SK-N-DZ (cell line): ENCODE data around the gene LAMTOR2.

Experiments
- DNase-seq: peaks from one replicate; pipeline ENCODE4 v3.0.0-alpha.2; 2015; ENCODE audit warnings: low spot score

The LAMTOR2 gene

GRCh38 chr1:156097499-156098178 is 43.1 kb downstream of the LAMTOR2 start:
- DNase-seq = no peak

GRCh38 chr1:156098784-156099183 is 44.2 kb downstream of the LAMTOR2 start:
- no peak for DNase-seq

DNA sequence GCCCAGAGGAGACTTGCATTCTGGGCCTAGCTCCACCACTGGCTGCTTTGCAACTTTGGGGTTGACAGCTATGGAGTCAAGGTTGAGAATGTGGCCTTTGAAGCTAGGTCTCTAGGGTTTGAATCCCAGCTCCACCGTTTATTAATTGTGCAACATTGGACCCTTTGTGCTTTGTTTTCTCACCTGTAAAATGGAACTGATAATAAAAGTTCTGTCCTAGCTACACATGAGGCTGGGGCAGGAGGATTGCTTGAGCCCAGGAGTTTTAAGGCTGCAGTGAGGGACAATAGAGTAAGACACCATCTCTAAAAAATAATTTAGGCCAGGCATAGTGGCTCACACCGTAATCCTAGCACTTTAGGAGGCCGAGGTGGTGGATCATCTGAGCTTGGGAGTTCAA is 44.7 kb downstream of the LAMTOR2 start:
- DNase-seq = no peak

DNA sequence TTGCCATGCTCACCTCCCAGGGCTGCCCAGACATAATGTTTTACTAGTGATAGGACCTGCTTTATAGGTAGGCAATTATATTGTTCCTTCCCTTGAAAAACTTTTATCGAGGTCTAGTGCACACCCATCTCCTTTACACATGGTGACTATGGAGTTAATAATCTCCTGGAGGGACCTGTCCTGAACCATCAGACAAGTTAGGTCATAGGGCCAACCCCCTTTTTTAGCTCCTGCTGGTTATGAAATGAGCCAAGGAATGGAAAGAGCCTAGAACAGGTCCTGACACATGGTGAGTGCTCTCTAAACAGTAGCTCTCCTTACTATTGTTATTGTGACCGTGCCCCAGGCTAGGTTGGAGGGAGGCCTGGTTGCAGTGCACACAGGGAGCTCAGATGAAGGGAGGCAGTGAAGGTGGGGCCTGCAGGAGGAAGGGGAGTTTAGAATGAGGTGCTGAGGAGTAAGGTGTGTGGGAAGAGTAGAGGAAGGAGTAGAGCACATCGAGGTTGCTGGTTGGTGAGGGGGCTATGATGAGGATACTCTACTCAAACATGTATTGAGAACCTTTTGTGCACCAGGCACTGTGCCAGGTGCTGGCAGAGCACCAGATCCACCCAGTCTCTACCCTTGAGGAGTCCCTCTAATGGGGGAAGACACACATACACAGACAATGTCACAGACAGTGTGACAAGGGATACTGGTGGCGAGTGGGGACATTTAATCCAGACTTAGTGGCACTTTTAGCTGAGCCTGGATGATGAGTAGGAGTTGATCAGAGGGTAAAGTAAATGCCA is 45.8 kb downstream of the LAMTOR2 start:
- DNase-seq = no peak

DNA sequence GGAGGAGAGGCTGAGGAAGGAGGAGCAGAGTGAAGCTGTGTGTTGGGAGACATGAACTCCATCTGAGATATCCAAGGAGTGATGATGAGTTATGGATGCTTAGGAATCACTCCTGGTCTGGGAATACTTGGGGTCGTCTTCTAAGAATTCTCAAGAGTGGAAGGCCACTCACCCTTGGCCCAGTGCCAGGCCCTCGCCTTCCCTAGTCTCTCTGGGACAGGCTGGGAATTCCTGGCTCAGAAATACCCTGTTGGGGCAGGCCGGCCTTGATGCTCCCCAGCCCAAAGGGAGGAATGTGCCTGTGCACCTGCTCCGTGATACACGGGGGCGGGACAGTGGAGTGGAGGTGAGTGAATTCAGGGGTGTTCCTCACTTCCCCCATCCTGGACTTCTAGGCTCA is 47.3 kb downstream of the LAMTOR2 start:
- no peak for DNase-seq

DNA sequence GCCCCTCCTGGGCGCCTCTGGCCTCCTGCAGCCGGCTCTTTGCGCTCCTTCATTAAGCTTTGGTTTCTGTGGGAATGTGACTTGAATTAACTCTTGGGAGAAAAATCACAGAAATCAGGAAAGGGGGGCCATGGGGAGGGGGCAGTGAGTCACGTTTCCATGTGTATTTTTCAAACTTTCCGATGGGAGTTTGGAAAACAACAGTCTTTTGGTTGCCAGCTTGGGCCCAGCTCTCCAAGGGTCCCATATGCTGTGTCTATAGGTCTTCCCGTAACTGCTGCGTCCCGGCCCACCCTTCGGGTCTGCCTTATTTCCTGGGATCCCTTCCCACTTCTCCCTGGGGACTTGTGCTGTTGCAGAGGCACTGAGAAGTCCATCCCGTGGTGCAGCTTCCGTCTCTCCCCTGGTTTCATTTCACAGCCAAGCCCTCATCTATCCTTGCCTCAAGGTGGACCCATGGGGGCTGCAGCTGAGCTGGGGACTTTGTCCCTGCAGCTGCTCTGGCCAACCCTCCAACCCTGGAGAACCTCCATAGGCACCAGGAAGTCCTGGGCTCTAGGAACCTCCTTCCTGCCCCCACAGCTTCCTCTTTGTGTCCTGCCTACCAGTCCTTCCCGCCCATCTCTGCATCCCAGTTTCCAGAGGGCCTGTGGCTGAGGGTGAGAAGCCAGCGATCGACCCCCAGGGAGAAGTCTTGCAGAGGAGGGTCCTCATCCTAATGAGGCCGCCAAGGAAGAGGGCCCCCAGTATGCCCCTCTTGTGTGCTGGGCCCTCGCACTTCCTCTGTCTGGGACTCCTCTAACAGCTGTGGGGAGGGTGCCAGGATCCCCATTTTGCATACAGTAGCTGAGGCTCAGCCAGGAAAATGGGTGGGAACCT is 48.3 kb downstream of the LAMTOR2 start:
- DNase-seq = no peak

- DNase-seq = no peak
Measured at GRCh38 chr1:156103521-156103947, 49.0 kb downstream of the LAMTOR2 start.

DNA sequence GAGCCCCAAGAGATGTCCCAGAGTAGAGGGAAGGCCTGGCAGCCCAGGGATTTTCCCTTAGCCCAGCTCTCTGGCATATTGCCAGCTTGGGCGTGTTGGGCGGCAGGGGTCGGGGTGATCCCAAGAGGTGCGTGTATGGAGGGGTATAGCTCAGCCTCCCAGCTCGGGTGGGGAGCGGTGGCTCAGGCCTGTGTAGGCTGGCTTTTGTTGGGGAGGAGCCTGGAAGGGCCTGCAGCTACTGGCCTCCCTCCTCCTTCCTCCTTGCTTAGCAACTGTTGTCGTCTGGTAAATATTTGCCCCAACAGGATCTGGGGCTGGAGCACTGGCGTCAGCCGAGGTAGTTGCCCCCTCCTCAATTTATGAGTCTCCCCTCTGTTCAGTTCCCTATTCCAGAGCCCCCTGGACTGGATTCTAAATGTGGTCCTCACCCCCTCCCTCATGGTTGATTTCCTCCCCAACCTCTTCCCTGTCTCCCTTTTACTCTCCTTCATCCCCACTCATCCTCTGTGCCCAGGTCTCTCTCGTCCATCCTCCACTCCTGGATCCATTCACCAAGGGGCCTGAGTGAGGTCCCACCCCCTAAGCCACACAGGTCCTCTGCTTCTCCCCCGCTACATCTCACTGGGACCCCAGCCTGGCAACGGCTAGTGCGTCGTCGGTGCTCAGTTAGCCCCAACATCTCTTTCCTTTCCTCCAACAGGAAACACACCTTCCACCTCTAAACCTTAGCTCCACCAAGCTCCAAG is 49.7 kb downstream of the LAMTOR2 start:
- no peak for DNase-seq

DNA sequence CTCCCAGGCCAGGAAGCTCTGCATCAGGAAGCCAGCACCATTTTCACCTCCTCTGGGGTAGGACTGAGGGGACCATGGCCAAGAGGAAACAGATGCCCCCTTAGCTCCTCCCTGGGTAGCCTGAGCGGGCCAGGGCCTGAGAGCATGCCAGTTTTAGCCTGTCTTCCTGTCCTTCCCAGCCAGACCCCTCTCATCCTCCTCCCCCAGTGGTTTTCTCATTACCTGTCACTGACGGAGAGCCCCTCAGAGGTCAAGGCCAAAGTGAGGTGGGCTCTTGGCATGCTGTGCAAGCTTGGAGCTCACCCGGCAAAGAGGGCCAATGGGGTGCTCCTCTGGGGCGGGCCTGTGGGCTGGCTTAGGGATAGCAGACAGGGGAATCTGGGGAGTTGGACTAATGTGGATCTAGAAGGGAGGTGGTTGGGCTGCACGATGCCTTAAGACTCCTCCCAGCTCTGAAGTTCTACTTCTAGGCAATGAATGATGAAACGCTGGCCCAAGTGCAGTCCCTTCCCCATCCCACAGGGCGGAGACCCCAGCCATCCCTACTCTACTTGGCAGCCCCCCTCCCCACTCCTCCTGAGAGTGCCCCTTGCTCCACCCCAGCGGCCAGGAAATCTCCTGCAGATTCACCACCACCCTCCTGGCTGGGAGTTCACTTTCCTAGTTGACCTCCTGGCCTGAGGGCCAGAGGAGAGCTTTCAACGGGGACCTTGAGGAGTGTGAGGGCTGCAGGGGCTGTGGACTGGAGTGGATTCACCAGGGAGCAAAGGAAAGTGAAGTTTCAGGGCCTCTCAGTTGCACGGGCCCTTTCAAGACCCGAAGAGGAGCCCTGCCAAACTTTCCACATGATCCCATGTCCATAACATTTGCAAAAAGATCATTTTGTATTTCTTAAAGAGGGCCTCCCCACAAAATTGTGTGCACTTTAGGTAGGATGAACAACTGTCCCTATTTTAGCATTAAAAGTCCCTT is 50.6 kb downstream of the LAMTOR2 start:
- peak; percentile 43 for DNase-seq

GRCh38 chr1:156106624-156107488 is 52.3 kb downstream of the LAMTOR2 start:
- peak; percentile 50 for DNase-seq

- no peak for DNase-seq
Measured at GRCh38 chr1:156108057-156108456, 53.5 kb downstream of the LAMTOR2 start.
